Esophagus (tissue), 2 donors: ENCODE results near the gene SIRT3. TPM values are rescaled to one million over a fixed set of nuclear protein-coding genes. Genes with fewer than 3 reads are reported as not detected.

Source experiments
- H3K27ac ChIP-seq, 2 donors: one replicate each; pipeline ENCODE4 v1.5.1; 2013; ENCODE audit warnings: low read depth in 2 of 2, mild to moderate bottlenecking in 2 of 2, inconsistent platforms in 1 of 2, low read length in 1 of 2, moderate library complexity in 1 of 2
- H3K27me3 ChIP-seq, 2 donors: one replicate each; pipeline ENCODE4 v1.6.1; 2013; ENCODE audit warnings: low read length in 2 of 2, control low read depth in 1 of 2, mild to moderate bottlenecking in 1 of 2; ENCODE audit not compliant: insufficient read depth in 2 of 2, control insufficient read depth in 1 of 2
- H3K36me3 ChIP-seq, 2 donors: one replicate each; pipeline ENCODE4 v1.6.1; 2013; ENCODE audit warnings: low read length in 1 of 2; ENCODE audit not compliant: control insufficient read depth in 2 of 2, insufficient read depth in 2 of 2
- H3K4me1 ChIP-seq, 2 donors: one replicate each; pipeline ENCODE4 v1.6.1; 2013; ENCODE audit warnings: low read length in 1 of 2; ENCODE audit not compliant: control insufficient read depth in 2 of 2, insufficient read depth in 2 of 2
- H3K4me3 ChIP-seq, 2 donors: one replicate each; pipeline ENCODE4 v1.5.1; 2013; ENCODE audit warnings: low read length in 2 of 2, mild to moderate bottlenecking in 2 of 2, low read depth in 1 of 2, moderate library complexity in 1 of 2
- H3K9me3 ChIP-seq, 2 donors: one replicate each; pipeline ENCODE4 v1.6.1; 2013; ENCODE audit warnings: mild to moderate bottlenecking in 2 of 2, low read depth in 1 of 2, low read length in 1 of 2, moderate library complexity in 1 of 2; ENCODE audit not compliant: control insufficient read depth in 2 of 2, insufficient read depth in 1 of 2
- WGBS, 2 donors: extraction: QIAGEN DNeasy Blood & Tissue Kit; methylation state at CpG; one replicate each; pipeline ENCODE4 v1.1.7; 2013; 5-methylcytosine and 5-hydroxymethylcytosine counted together
- polyA plus RNA-seq, 2 donors: library from polyadenylated mRNA; stranded (reverse); fragments of 200-250 nt; gene quantifications; one replicate each; pipeline ENCODE4 v1.2.3, GENCODE V29; 2013
- donor health status: healthy with polysubstance abuse.
- donor health status: Bipolar disorder and iron deficiency.

SIRT3 gene
- polyA plus RNA-seq, 2 donors: 7.9 to 13.5 TPM

GRCh38 chr11:206002-206384 is 30.1 kb downstream of the SIRT3 start:
- peaks cover 6 to 36% of the 10 kb centered on the region in 2 donors for H3K36me3 ChIP-seq
- peaks cover 12 to 23% of the 10 kb centered on the region in 2 donors for H3K4me1 ChIP-seq
- no peaks in the 10 kb centered on the region for H3K9me3 ChIP-seq
- H3K4me3 ChIP-seq: peak overlapping the region; percentile 78 to 92
- 71 to 74% methylated on average over 7 of the region's 7 CpGs for WGBS, 2 donors
- no peaks in the 10 kb centered on the region for H3K27me3 ChIP-seq
- H3K27ac ChIP-seq: no peak overlapping the region

GRCh38 chr11:205221-206001 is 30.7 kb downstream of the SIRT3 start:
- Histone ChIP-seq H3K27ac (no peak overlapping the region), H3K4me3 (no peak overlapping the region), H3K36me3 (peaks cover 6 to 31% of the 10 kb centered on the region in 2 donors), H3K27me3 (no peaks in the 10 kb centered on the region), H3K4me1 (peaks cover 12 to 23% of the 10 kb centered on the region in 2 donors), H3K9me3 (no peaks in the 10 kb centered on the region)
- 90 to 91% methylated on average over 16 of the region's 16 CpGs for WGBS, 2 donors

DNA sequence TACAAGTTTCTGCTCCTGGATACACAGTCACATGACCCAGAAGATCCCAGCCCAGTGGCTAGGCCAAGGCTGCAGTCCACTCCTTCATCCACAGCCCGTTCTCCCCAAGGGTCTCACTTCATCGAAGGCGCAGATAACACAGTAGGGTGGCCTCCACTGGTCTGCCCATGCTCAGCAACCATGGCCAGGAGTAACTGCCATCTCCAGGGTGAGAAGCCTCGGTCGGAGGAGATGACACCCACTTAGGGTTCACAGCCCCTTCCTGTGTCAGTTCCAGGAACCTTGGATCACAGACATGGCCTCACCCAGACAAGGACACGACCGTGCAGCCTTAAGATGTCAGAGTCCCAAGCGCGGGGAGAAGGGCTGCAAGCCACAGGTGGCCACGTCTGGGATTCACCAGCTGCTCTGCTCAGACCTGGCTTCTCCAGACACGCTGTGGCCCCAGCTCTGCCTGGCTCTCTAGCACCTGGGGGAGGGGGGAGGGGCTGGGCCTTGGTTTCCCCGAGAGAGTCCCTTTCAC is 31.5 kb downstream of the SIRT3 start:
- H3K4me1 ChIP-seq: peaks cover 11 to 18% of the 10 kb centered on the region in 2 donors
- peaks cover 6 to 26% of the 10 kb centered on the region in 2 donors for H3K36me3 ChIP-seq
- no peak overlapping the region for H3K27ac ChIP-seq
- no peaks in the 10 kb centered on the region for H3K27me3 ChIP-seq
- H3K9me3 ChIP-seq: no peaks in the 10 kb centered on the region
- 84 to 86% methylated on average over 12 of the region's 12 CpGs for WGBS, 2 donors
- H3K4me3 ChIP-seq: no peak overlapping the region

- WGBS, 2 donors: 84 to 90% methylated on average over 4 of the region's 4 CpGs
- Histone ChIP-seq H3K4me1 (peaks cover 5 to 13% of the 10 kb centered on the region in 2 donors), H3K27ac (no peak overlapping the region), H3K27me3 (no peaks in the 10 kb centered on the region), H3K9me3 (no peaks in the 10 kb centered on the region), H3K4me3 (no peak overlapping the region), H3K36me3 (peaks cover 6 to 25% of the 10 kb centered on the region in 2 donors)
Observed at GRCh38 chr11:203945-204586, 32.1 kb downstream of the SIRT3 start.

GRCh38 chr11:203056-203944 is 32.8 kb downstream of the SIRT3 start:
- H3K27ac ChIP-seq: no peak overlapping the region

DNA sequence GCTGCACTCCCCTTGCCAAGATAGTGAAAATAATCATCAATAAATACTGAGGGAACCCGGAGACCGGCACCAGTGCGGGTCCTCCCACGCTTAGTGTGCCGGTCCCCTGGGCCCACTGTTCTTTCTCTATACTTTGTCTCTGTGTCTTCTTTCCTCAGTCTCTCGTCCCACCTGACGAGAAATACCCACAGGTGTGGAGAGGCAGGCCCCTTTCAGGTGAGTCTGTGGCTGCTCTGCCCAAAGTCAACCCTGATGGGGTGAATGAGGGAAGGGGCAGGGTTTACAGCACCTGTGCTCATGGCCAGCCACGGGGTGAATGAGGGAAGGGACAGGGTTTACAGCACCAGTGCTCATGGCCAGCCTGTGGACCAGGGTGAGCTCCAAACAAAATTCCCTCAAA is 33.7 kb downstream of the SIRT3 start:
- Histone ChIP-seq H3K27me3 (no peaks in the 10 kb centered on the region), H3K4me3 (no peak overlapping the region), H3K4me1 (peaks cover 4 to 13% of the 10 kb centered on the region in 2 donors), H3K27ac (no peak overlapping the region), H3K9me3 (no peaks in the 10 kb centered on the region), H3K36me3 (peaks cover 6 to 25% of the 10 kb centered on the region in 2 donors)
- 78 to 79% methylated on average over 8 of the region's 8 CpGs for WGBS, 2 donors

More at GRCh38 chr11:203056-203944, 32.8 kb downstream of the SIRT3 start:
- Histone ChIP-seq H3K36me3 (peaks cover 6 to 25% of the 10 kb centered on the region in 2 donors), H3K27me3 (no peaks in the 10 kb centered on the region), H3K9me3 (no peaks in the 10 kb centered on the region), H3K4me1 (peaks cover 4 to 13% of the 10 kb centered on the region in 2 donors), H3K4me3 (no peak overlapping the region)
- 85 to 90% methylated on average over 7 of the region's 7 CpGs for WGBS, 2 donors

DNA sequence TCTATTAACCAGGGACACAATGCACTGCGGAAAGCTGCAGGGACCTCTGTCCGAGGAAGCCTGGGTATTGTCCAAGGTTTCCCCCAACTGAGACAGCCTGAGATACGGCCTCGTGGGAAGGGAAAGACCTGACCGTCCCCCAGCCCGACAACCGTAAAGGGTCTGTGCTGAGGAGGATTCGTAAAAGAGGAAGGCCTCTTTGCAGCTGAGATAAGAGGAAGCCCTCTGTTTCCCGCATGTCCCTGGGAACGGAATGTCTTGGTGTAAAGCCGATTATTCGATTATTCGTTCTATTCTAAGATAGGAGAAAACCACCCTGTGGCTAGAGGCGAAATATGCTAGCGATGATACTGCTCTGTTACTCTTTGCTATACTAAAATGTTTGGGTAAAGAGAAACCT is 34.2 kb downstream of the SIRT3 start:
- Histone ChIP-seq H3K9me3 (no peaks in the 10 kb centered on the region), H3K27me3 (no peaks in the 10 kb centered on the region), H3K4me3 (no peak overlapping the region), H3K27ac (no peak overlapping the region), H3K36me3 (peaks cover 6 to 25% of the 10 kb centered on the region in 2 donors), H3K4me1 (peaks cover 4 to 13% of the 10 kb centered on the region in 2 donors)
- 71 to 73% methylated on average over 15 of the region's 15 CpGs for WGBS, 2 donors

GRCh38 chr11:200224-201003 is 35.7 kb downstream of the SIRT3 start:
- Histone ChIP-seq H3K36me3 (peaks cover 6 to 25% of the 10 kb centered on the region in 2 donors), H3K4me1 (peaks cover 4% of the 10 kb centered on the region in 2 donors), H3K27me3 (no peaks in the 10 kb centered on the region), H3K27ac (no peak overlapping the region), H3K4me3 (no peak overlapping the region), H3K9me3 (no peaks in the 10 kb centered on the region)
- 88 to 91% methylated on average over 13 of the region's 13 CpGs for WGBS, 2 donors
